HG02840 (cell line): ENCODE data around the gene DIP2C.
"Not testable (repeated sequence)": the region's sequence is repeated elsewhere in the genome, so short reads cannot be mapped to it uniquely, and the experiment has no call there.

Source experiments
- ATAC-seq: cut with Tn5 transposase; IDR thresholded peaks from one replicate; pipeline ENCODE4 v1.9.1; 2021; ENCODE audit warnings: mild to moderate bottlenecking, moderate library complexity, moderate number of reproducible peaks; ENCODE audit not compliant: unreplicated experiment, low FRiP score

DIP2C gene

GRCh38 chr10:478471-479245, 210.8 kb downstream of the DIP2C start:
- ATAC-seq, result no peak

DNA sequence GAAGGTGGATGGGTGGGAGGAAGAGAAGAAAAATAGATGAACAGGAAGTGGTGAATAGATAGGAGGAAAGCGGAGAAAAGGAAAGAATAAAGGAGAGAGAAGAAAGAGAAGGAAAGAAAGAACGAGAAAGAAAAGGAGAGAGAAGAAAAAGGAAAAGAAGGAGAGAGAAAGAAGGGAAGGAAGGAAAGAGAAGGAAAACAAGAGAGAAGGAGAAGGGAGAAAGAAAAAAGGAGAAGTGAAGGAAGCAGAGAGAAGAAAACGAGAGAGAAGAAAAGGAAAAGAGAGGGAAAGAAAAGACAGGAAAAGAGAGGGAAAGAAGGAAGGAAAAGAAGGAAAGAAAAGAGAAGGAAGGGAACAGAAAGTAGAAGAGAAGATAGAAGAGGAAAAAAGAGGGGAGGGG, 211.8 kb downstream of the DIP2C start:
- no peak for ATAC-seq

DNA sequence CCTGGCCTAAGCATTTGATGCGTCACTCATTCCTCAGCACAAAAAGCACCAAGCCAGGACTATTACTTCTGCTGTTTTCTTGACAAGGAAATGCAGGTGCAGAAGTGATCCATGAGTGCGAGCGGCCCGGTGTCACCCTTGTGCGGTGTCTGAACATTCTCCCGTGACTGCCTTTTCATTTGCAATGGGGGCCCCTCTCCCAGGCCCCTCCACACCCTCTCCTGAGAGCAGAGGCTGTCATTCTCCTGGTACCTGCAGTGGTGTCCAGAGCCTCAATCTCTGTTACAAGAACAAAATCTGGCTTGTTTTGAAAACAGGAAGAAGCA, 213.1 kb downstream of the DIP2C start:
- ATAC-seq, result no peak

GRCh38 chr10:475709-476454, 213.6 kb downstream of the DIP2C start:
- ATAC-seq, result no peak

GRCh38 chr10:474946-475345, 214.5 kb downstream of the DIP2C start:
- ATAC-seq, result no peak

- ATAC-seq, result no peak
These were observed 215.1 kb downstream of the DIP2C start for GRCh38 chr10:474406-474805.

DNA sequence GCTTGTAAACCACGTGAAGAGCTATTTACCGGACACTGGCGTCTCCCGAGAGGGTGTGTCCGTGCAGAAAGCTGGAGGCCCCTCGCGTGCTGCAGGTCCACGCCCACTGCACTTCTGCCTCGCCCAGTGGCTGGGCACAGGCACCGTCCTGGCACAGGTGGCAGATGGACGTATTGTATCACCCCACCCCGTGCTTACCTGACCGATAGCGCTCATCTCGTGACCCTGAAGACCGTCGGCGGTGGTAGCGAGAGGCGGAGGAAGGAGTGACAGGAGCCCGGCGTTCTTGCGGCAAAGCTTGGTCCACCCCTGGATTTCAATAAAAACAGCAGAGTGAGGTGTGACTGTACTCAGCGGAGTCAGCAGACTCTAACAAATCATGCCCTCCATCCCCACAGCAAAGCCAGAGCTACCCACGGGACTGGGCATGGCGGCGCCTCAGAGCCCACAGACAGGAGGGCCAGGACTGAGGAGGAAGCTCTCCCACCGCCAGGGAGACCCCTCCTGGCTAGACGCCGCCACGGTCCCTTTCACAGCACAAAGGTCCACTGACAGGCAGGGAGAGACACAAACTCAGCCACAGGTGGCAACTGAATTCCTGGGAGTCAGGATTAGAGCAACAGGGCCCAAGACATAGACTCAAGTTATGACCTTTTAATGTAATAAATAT, 217.1 kb downstream of the DIP2C start:
- no peak for ATAC-seq

GRCh38 chr10:470339-471003, 219.0 kb downstream of the DIP2C start:
- ATAC-seq, result no peak

GRCh38 chr10:469947-470338, 219.5 kb downstream of the DIP2C start:
- ATAC-seq, result no peak

DNA sequence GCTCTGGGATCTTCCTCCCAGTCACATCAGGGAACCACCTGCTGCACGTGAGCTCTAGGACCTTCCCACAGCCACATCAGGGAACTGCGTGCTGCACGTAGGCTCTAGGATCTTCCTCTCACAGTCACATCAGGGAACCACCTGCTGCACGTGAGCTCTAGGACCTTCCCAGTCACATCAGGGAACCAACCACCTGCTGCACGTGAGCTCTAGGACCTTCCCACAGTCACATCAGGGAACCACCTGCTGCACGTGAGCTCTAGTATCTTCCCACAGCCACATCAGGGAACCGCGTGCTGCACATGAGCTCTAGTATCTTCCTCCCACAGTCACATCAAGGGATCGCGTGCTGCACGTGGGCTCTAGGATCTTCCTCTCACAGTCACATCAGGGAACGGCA, 229.7 kb downstream of the DIP2C start:
- ATAC-seq, result no peak

DNA sequence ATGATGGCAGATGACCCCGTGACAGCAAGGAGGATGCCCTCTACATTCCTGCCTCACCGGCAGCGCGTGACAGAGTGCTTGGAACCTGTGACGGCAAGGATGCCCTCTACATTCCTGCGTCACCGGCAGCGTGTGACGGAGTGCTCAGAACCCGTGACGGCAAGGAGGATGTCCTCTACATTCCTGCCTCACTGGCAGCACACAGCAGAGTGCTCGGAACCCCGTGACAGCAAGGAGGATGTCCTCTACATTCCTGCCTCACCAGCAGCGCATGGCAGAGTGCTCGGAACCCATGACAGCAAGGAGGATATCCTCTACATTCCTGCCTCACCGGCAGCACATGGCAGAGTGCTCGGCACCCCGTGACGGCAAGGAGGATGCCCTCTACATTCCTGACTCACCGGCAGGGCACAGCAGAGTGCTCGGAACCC, 231.0 kb downstream of the DIP2C start:
- ATAC-seq, result no peak

- ATAC-seq, result no peak
These were observed 233.0 kb downstream of the DIP2C start for GRCh38 chr10:456486-456885.

DNA sequence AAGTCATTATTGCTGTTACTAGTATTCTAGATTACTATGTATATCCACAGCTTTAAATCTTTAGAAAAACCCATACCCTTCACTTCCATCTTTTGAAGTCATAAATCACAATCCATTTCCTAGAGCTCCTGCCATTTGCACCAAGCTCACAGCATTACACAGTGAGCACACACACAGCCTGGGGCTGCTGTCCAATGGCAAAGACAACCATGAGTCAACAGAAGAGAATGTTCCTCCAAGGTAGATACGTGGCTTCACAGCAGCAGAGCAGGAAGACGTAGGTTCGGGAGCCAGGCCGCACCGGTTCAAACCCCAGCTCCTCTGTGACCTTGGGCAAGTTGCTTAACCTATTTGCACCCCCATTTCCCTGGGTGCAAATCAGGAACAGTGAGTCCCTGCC, 234.6 kb downstream of the DIP2C start:
- no peak for ATAC-seq

DNA sequence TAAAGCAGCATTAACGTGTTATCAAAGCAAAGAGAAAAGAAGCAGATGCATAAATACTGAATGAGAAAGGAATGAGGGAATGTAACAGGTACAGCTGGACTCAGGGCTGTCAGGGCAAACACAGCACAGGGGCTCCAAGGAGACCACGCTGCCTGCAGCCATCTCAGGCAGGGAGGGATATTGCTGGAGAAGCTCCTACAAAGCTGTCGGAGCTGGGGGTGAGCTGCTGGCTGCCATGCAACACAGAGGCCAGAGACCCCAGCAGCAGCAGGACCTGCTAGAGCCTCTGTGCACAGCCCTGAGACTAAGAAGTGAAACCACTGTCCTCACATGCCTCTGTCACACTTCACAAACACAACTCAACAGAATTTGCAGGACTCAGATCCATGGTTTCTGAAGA, 235.8 kb downstream of the DIP2C start:
- ATAC-seq, result no peak

- ATAC-seq, result no peak
These were observed 236.7 kb downstream of the DIP2C start for GRCh38 chr10:452512-453426.

GRCh38 chr10:451856-452255, 237.6 kb downstream of the DIP2C start:
- ATAC-seq, result no peak

GRCh38 chr10:451021-451471, 238.4 kb downstream of the DIP2C start:
- peak; percentile 95 for ATAC-seq

DNA sequence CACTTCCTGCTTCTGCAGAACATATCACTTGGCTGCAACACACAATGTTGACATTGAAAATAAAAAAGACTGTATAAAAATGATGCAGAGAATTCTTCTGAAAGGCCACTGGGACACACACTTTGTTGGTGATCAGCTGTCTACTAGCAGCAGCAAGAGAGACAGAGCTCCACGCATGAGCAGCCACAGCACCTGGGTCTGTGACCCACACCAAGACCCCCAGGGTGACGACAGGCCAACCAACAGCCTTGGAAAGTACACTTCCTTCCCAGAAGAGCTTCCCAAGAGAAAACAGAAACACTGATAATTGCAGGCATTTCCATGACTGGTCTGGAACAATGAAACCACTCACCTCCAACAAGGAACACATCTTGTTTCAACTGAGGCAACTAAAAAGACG, 239.0 kb downstream of the DIP2C start:
- ATAC-seq, result no peak

GRCh38 chr10:449331-449730, 240.1 kb downstream of the DIP2C start:
- not testable (repeated sequence) for ATAC-seq

DNA sequence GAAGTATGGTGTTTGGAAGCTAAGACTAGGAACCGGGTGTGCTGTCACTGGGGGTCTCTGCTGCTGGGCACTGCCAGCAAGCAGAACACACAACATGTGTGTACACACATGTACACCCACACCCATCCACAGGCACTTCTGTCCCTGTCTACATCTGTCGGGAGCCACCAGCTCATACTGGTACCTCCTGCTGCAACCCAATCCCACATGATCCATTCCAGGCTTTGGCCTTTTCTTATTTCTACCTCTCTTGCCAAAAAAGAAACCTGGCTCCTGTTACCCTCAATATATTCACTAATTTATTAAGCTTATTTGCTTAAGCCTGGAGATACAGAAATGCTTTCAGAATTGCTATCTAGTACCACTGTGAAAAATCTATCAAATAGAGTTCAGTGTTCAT, 246.0 kb downstream of the DIP2C start:
- ATAC-seq, result no peak
